GM18909 (cell line): ENCODE measurements around the gene SIAE.
A peak's percentile ranks its signal among the peaks of the same experiment; 100 is the strongest.

Experiments used
- ATAC-seq: cut with Tn5 transposase; IDR thresholded peaks from one replicate; pipeline ENCODE4 v1.9.1; 2021; ENCODE audit warnings: mild to moderate bottlenecking; ENCODE audit not compliant: unreplicated experiment, poor library complexity

The SIAE gene, protein sequence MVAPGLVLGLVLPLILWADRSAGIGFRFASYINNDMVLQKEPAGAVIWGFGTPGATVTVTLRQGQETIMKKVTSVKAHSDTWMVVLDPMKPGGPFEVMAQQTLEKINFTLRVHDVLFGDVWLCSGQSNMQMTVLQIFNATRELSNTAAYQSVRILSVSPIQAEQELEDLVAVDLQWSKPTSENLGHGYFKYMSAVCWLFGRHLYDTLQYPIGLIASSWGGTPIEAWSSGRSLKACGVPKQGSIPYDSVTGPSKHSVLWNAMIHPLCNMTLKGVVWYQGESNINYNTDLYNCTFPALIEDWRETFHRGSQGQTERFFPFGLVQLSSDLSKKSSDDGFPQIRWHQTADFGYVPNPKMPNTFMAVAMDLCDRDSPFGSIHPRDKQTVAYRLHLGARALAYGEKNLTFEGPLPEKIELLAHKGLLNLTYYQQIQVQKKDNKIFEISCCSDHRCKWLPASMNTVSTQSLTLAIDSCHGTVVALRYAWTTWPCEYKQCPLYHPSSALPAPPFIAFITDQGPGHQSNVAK

DNA sequence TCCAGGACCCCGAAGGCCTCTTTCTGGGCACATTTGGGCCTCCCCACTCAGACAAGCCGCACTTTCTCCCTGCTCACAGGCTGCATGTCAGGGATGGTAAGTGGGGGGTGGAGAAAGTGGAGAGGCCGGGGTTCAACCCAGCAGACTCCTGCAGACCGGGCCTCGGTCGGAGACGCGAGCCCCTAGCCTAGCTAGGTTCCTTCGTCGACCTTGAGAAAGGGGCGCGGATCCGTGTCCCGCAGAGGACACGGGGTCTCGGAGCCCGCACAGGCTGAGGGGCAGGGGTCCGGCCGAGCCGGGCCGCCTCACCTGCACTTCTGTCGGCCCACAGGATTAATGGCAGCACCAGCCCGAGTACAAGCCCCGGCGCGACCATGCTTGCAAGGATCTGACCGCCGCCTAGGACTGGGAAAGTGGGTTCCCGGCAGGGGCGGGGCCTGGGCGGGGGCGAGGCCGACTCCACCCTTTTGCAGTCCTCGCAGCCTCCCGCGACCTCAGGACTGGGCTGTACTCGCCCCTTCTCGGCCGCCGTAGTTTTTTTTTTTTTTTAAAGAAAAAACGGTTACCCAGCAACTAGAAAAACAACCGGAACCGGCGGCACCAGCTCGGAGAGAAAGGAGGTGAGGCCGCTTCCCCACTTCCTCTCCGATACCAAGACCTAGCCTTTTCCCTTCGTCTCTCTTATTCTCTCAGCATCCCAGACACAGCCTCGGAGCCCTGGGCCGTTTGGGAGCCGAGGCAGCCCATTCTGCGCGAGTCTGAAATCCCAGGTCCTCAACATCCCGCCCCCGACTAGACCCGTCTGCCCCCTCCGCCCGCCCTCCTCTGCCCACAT, at the start of gene SIAE, which contains the start of gene SPA17:
SIAE (minus strand) TSS at position 407 of the 835 bp plus-strand sequence; CDS start at position 376, 31 bp downstream.
SPA17 (plus strand) TSS at position 572 of the 835 bp plus-strand sequence. CDS start 1,361 bp downstream, outside the sequence.
- peak; percentile 87 for ATAC-seq

DNA sequence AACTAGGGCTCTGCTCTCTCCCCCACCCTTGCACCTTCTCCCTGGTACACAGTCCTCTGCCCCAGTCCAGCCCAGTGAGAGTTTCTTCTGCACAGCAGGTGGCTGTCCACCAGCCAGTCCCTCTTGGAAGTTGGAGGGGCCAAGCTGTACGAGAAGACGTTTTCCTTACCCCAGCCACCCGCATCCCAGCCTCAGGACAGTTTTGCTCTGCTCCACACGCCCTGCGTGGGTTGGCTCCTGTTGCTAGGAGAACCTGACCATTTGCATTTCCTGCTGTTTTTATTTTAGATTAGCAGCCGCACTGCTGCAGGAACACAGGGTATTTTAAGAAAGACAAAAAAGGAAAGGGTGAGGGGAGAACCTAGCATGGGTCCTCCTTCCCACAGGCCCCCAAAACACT, 48.6 kb upstream of the SIAE start:
- ATAC-seq = no peak

DNA sequence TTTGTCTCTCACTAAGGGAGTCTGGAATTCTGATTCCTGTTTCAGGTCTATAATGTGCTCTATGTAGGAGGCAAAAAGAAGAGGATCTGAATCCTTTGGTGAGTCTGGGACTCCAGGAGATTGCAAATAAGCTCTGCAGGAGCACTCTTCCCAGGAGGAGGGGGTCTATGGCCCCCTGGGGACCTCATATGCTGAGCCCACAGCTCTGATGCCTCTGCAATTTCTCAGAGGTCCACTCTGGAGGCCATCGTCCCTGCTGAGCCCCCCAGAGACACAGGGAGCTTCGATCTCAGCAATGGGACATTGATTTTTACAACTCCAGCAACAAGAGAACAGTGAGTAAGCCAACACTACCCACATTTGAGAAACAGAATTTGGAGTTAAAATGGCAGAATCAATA, 46.0 kb upstream of the SIAE start:
- no peak for ATAC-seq

DNA sequence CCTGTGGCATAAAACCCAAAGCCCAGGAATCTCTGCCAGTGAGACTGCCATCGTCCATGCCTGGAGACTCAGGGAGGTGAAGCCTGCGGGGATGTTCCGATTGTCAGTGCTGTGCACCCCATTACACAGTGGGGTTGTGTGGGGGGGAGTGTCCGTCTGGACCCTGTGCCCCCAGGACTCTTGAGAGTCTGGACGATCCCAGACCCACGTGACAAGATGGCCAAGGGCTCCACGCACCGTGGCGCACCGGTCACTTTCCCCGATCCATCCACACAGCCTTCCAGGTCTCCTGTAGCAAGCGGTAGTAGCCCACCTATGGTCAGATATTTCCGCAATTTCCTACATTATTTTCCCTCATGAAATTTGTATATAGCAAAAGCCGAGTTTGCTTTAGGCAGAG, 45.3 kb upstream of the SIAE start:
- ATAC-seq = no peak

DNA sequence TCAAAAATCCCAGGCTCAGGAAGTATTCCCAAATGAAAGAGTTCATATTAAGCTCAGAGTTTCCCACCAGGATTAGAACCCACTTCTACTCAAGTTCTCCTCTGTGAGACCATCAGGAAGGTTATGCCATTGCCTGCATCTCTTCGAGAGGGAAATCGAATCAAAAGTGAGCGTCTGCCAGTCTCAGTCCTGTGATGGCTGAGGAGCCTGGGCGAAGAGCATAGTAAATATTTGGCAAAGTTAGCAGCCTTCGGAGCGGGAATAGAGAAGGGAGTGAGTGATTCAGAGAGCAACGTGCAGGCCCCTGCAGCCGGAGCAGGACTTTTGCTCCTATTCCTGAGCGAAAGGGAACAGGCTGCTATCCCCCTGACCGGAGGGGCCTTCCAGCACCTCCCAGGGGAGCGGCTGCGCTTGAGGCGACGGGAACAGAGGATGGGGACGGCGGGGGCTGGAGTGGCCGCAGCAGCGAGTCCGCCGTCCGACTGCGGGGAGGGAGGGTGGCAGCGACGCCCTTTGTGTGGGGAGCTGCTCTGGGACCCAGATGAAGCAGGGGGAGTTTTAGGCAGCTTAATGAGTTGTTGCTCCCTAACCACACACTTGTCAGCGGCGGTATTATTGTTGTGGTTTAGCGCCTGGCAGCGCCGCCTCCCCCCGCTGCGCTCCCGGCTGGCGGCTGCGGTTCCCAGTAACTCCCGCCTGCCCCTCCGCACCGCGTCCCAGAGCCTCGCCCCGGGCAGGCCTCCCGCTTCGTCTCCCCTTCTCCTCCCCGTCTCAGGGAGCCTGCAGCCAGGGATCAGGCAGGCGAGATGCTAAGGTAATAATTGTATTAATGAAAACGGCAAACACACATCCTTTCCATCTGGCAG, 44.5 kb upstream of the SIAE start:
- no peak for ATAC-seq

DNA sequence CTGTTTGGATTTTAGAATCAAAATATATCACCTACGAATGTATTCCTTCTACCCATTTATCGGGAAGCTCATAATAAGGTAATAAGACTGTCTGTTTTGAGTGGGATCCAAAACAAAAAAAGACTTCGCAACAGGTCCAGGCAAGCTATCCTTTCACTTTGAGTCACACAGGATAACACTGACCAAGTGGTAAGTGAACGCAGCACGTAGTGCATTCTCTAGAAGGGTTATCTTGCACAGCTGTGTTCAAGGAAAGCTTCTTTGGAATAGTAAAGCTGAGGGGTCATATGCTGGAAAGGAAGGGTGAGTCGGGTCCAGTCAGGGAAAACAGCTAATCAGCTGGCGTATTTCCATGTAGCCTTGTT, 43.9 kb upstream of the SIAE start:
- peak; percentile 61 for ATAC-seq

DNA sequence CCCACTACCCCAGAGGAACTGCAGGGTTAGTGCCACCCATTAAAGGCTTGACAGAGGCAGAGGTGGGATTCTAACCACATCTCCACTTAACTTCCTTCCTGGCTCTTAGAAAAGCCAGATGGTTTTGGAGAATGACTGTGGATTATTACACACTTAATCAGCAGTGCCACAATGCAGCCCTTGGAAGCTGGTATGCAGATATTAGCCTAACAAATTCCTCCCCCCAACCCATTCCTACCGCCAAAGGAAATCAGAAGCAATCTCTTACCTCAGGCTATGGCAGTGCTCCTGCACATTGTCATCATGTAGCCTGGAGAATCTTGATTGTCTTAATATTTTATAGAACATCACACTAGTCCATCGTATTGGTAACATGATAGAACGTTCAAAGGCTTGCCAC, 43.1 kb upstream of the SIAE start:
- no peak for ATAC-seq

DNA sequence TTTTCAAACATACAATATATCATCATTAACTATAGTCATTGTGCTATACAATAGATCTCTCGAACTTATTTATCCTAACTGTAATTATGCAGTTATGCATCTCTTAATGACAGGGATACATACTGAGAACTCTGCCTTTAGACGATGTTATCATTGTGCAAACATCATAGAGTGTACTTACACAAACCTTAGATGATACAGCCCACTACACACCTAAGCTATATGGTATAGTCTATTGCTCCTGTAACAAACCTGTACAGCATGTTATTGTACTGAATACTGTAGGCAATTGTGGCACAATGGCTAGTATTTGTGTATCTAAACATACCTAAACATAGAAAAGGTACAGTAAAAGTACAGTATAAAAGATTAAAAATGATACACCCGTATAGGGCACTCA, 38.9 kb upstream of the SIAE start:
- ATAC-seq = no peak

DNA sequence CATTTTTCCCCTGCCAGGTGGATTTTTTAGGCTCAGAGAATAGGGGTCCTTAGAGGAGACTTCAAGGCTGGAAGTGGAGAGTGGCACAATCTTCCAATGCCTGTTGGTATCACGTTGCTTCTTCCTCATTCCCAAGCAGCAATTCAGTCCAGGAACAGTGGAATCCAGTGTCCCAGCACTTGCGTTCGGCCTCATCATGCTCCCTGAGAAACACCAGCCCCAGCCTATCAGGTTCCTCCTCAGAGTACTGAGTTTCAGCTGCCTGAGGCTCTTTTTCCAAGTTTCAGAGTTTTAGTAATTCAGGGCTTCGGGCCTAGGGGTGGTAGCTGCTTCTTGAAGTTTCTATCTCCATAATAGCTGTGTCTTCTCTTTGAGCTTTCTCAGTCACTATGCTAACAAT, 34.3 kb upstream of the SIAE start:
- ATAC-seq = no peak

DNA sequence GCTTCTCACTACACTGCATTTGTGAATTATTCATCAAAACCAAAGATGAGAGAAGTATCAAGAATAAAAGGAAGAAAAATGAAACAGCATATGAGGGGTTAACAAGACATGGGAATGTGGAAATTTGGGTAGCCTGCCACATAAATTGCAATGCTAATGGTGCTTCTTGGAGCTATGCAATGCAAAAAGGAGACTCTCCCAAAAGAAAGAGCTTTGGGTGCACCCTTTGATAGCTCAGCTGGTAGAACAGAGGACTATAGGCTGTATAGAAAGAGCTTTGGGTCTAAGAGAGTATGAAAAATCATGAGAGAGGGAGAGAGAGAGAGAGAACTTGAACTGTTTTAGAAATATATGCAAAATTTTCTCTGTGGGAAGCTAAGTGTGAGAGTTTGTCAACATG, 26.5 kb upstream of the SIAE start:
- no peak for ATAC-seq

DNA sequence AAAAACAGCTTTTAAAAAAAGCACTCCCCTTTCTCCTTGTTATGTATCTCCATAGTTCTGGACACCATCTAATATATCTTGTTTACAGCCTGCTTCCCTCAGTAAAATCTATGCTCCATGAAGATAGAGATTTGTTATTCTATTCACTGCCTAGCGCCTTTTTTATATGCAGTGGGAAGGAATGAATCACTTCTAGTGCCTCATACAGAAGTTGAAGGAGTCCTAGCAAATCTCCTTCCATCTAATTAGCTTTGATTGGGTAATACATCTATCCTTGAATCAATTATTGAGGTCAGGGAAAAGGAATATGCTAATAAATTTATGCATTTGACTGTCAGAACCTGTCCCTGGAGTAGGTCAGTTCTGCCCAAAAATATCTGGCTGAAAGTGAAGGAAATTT, 26.0 kb upstream of the SIAE start:
- ATAC-seq = no peak

DNA sequence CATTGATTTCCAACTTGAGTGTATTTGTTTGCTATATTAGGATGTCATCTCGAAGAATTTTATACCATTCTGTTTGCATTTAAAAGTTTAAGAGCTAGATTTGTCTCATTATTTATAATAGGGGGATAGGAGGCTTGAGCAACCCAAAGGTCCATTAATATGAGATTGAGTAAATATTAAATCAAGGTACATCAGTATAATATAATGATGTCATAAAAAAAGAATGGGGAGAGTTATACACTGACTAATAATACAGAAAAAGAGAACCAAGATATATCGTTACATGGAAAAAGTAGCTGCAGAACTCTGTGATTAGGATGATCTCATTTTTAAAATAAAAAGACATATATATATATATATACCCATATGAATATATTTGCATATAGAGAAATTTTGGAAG, 19.6 kb upstream of the SIAE start:
- ATAC-seq = no peak

DNA sequence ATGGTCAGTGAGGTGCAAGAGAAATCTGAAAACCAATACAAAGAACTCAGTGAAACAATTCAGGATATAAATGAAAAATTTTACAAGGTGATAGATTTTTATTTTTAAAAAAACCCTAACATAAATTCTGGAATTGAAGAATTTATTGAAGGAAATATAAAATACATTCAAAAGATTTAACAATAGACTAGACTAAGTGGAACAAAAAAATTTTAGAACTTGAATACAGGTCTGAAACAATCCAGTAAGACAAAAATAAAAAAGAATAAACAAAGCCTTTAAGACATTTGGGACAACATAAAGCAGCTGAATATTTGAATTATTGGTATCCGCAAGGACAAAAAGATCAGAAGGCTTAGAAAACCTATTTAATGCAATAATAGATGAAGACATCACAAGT, 8.9 kb upstream of the SIAE start:
- ATAC-seq = no peak

DNA sequence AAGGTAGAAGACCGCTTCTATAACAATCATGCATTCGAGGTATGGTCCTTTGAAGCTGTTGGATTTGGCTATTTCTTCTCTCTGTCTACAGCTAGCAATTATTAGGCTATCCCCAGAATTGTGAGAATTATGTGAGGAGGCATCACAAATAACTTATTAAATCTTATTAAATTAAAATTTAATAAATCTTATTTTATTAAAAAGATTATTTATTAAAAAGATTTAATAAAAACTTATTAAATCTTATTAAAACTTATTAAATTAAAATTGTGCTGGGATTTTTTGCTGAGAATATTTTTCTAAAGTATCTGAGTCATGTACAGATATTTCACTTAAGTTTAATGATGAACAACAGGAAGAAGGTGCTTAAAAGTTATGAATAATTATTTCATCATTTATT, 7.9 kb upstream of the SIAE start:
- no peak for ATAC-seq

DNA sequence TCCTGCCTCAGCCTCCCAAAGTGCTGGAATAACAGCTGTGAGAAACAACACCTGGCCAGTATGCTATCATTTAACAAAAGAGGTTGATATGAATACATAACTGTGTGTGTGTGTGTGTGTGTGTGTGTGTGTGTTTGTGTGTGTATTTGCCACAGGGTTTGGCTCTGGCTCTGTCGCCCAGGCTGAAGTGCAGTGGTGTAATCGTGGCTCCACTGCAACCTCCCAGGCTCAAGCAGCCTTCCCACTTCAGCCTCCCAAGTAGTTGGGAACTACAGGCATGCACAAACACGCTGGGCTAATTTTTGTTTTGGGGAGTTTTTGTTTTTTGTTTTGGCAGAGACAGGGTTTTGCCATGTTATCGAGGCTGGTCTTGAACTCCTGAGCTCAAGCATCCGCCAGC, 4.9 kb upstream of the SIAE start:
- no peak for ATAC-seq

DNA sequence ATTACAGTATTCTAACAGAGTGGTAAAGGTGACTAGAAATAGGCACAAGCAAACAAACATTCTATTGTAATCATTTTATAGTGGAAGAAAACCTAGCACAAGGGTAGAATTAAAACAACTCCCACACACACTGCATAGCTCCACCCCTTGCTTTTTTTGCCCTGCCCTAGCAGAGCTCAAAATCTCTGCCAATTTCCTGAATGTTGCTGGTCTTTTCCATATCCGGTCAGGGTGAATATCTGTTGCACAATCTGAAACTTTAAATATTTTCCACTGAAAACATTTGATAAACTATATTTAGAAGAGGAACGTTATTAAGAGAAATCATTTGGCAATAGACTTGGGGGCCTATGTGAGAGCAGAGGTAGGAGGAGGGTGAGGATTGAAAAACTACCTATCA, 2.8 kb upstream of the SIAE start:
- ATAC-seq = no peak

DNA sequence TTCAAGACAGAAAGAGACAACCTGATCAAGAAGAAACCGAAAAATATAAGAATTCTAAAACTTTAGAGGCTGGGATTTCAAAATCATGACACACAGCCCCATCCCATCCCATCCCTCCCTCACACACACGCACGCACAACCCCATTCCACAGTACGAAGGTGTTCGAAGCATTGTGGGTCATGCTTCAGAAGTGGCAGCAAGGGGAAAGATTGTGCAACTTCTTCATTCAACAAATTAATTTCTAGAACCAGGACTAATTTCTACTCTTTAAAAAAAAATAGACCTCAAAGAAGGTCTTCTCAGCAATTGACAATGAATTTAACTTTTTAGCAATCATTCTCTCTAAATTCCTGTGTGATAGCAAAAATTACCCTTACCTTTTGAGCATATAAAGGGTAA, 1.0 kb upstream of the SIAE start:
- no peak for ATAC-seq

DNA sequence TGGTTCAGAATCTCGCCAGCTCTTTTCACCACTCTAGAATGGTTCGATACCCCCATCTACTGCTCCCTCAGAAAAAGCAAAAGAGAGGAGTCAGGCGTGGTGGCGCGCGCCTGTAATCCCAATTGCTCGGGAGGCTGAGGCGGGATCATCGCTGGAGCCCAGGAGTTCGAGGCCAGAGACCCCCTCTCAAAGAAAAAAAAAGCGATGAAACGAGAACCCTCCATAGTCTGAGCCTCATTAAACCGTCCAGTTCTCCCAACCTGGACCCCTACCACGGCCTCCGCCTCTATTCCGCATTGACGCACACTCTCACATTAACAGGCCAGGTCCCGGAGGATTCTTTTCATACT, 604 bp upstream of the SIAE start:
- ATAC-seq = no peak

DNA sequence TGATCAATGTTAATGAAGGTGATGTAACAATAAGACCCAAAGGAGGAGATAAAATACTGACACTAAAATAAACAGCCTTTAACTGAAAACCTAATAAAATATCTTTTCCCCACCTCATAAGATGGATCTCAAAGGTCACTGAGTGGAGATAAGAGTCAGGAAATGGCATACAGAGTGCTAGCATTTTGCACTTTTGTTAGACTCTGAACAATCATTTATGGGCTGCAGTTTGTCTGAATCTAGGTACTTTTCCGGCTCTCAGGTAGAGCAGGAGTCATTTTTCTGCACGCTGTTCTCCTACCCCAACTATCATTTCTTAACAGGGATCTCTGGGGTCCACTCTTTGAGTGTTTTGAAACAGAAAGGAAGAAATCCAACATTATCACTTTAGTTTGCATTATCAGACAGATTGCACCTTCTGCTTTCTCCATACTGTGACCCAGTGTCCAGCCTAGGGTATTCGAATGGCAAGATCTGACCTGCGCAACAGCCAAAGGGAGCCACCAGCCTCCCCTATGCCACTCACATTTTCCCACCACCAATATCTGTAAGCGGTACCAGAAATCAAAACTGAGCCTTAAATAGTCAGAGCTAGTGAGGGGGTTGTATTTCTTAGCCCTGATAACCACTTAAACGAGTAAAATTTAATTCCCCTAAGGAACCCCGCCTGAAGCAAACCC, 863 bp downstream of the SIAE start:
- no peak for ATAC-seq

DNA sequence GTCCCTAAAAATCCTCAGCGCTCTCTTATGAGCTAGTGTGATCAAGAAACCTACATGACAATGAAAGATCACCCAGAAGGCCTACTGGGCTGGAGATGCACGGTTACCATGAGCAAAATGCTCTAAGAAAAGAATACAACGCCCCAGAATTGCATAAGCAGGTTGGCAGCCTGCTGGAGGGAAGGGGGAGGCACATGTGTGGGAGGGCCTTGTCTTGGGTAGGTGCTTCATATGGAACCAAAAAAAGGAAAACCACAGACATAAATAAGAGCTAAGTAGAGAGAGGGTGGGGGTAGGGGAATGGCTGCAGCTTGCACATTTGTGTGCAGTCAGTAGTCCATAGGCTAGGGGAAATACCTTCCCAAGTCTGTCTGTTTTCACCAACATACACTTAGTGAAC, 2.8 kb downstream of the SIAE start:
- ATAC-seq = peak; percentile 40
